Colonic mucosa (tissue), 4 donors: ENCODE results near the gene KIF17. TPM values are rescaled to one million over a fixed set of nuclear protein-coding genes. Genes with fewer than 3 reads are reported as not detected.

ENCODE experiments used
- DNase-seq: peaks from one replicate; pipeline ENCODE4 v3.0.0-alpha.2; 2020
- H3K27ac ChIP-seq: fragments of 200-600 bp; one replicate; pipeline ENCODE4 v1.8.0; 2021
- H3K27me3 ChIP-seq: fragments of 200-600 bp; one replicate; pipeline ENCODE4 v1.8.0; 2021
- H3K36me3 ChIP-seq: fragments of 200-600 bp; one replicate; pipeline ENCODE4 v1.8.0; 2021
- H3K4me1 ChIP-seq: fragments of 200-600 bp; one replicate; pipeline ENCODE4 v1.8.0; 2021; ENCODE audit warnings: mild to moderate bottlenecking
- H3K4me3 ChIP-seq: fragments of 200-600 bp; one replicate; pipeline ENCODE4 v1.8.0; 2021
- H3K9ac ChIP-seq, 2 donors: one replicate each; pipeline ENCODE4 v1.7.0; 2013; ENCODE audit warnings: control low read depth in 2 of 2, low read depth in 2 of 2, low read length in 2 of 2
- H3K9me3 ChIP-seq: fragments of 200-600 bp; one replicate; pipeline ENCODE4 v1.8.0; 2021
- CTCF ChIP-seq: fragments of 200-600 bp; IDR thresholded peaks from one replicate; pipeline ENCODE4 v1.8.0; 2022; ENCODE audit warnings: antibody characterized with exemption, mild to moderate bottlenecking
- intact Hi-C: fragments of 100-400 bp; cut with DNase I; formaldehyde crosslinking; loops from one replicate; pipeline ENCODE4 v1.14.1; 2022
- total RNA-seq, 2 donors: library from RNA; stranded (reverse); fragmentation: NEBNext Ultra II Directional in 1 of 2; extraction: Animal tissue kit (Norgen Biotek cat#: 25700) in 1 of 2; gene quantifications; one replicate each; pipeline ENCODE4 v1.2.1, GENCODE V29; 2021
- donor health status: healthy.
- donor health status: DM: no; HTN: no; CAD: no.
- donor health status: DM: no; HTN: no; CAD: no.

The KIF17 gene
- total RNA-seq, 2 donors from 2014 or later = 0.27 to 1.4 TPM

- intact Hi-C loops = no loop called here
- H3K9me3 ChIP-seq = no peaks in the 10 kb centered on the region
- peaks cover 8% of the 10 kb centered on the region for H3K4me1 ChIP-seq
- no peak overlapping the region for H3K4me3 ChIP-seq
- no peak overlapping the region for H3K27ac ChIP-seq
- TF ChIP-seq CTCF = no peak
- no peaks in the 10 kb centered on the region for H3K36me3 ChIP-seq
- peaks cover 35% of the 10 kb centered on the region for H3K27me3 ChIP-seq
- H3K9ac ChIP-seq = no peak overlapping the region
- DNase-seq = no peak
Observed at GRCh38 chr1:20729990-20730689, 12.3 kb upstream of the KIF17 start.

- no peak for TF ChIP-seq CTCF
- no peaks in the 10 kb centered on the region for H3K36me3 ChIP-seq
- no peak overlapping the region for H3K9ac ChIP-seq
- H3K27ac ChIP-seq = no peak overlapping the region
- H3K4me1 ChIP-seq = peaks cover 8% of the 10 kb centered on the region
- peaks cover 35% of the 10 kb centered on the region for H3K27me3 ChIP-seq
- no peak for DNase-seq
- intact Hi-C loops = no loop called here
- H3K9me3 ChIP-seq = no peaks in the 10 kb centered on the region
- H3K4me3 ChIP-seq = no peak overlapping the region
Observed at GRCh38 chr1:20729155-20729931, 11.5 kb upstream of the KIF17 start.

GRCh38 chr1:20728371-20729154, 10.8 kb upstream of the KIF17 start:
- H3K9ac ChIP-seq = no peak overlapping the region
- TF ChIP-seq CTCF = no peak
- H3K4me3 ChIP-seq = no peak overlapping the region
- intact Hi-C loops = no loop called here
- peaks cover 35% of the 10 kb centered on the region for H3K27me3 ChIP-seq
- no peak overlapping the region for H3K27ac ChIP-seq
- no peak for DNase-seq
- H3K36me3 ChIP-seq = no peaks in the 10 kb centered on the region
- H3K4me1 ChIP-seq = peaks cover 7% of the 10 kb centered on the region
- no peaks in the 10 kb centered on the region for H3K9me3 ChIP-seq

GRCh38 chr1:20727746-20728316, 10.0 kb upstream of the KIF17 start:
- Histone ChIP-seq H3K4me1 (peaks cover 3% of the 10 kb centered on the region), H3K36me3 (no peaks in the 10 kb centered on the region), H3K27ac (no peak overlapping the region), H3K27me3 (peaks cover 35% of the 10 kb centered on the region), H3K4me3 (no peak overlapping the region), H3K9me3 (no peaks in the 10 kb centered on the region), H3K9ac (no peak overlapping the region)
- intact Hi-C loops = no loop called here
- no peak for DNase-seq
- TF ChIP-seq CTCF = no peak
